IMR-90 (cell line): Measurements from ENCODE around the gene LIPG. TPM values are rescaled to one million over a fixed set of nuclear protein-coding genes. Genes with fewer than 3 reads are reported as not detected.

ENCODE experiments used
- ATAC-seq: fragments of 200-7000 bp; cut with Tn5 transposase; 2 replicates; pipeline ENCODE4 v1.9.1; 2020; ENCODE audit warnings: low read depth, mild to moderate bottlenecking, moderate library complexity
- BruUV-seq: library from RNA; stranded (reverse); fragments of 400-500 nt; replicated peaks from 2 replicates; lab custom pipeline; 2021; lab: Mats Ljungman, UMichigan
- CTCF ChIA-PET: fragments of 300-600 bp; formaldehyde crosslinking; extraction: SDS; loops from one replicate; lab custom pipeline; 2021; ENCODE audit warnings: antibody characterized with exemption; lab: Yijun Ruan, JAX
- POLR2A ChIA-PET: fragments of 300-600 bp; sonication (Branson Sonifier 250); formaldehyde crosslinking; loops from one replicate; lab custom pipeline; 2022; ENCODE audit warnings: antibody characterized with exemption; ENCODE audit not compliant: unreplicated experiment; lab: Charles Lee
- DNase-seq: peaks from one replicate; pipeline ENCODE4 v3.0.0; 2013
- H2AFZ ChIP-seq: replicated peaks from 2 replicates; pipeline ENCODE3; 2013; ENCODE audit warnings: low read length, mild to moderate bottlenecking; ENCODE audit not compliant: poor library complexity
- H2AK5ac ChIP-seq: 2 replicates; pipeline ENCODE4 v1.6.1; 2013; ENCODE audit warnings: low read depth, low read length, inconsistent platforms
- H2AK9ac ChIP-seq: replicated peaks from 2 replicates; pipeline ENCODE3; 2013; ENCODE audit warnings: mild to moderate bottlenecking, low read depth, low read length, moderate library complexity; ENCODE audit not compliant: poor library complexity
- H2BK120ac ChIP-seq: 2 replicates; pipeline ENCODE4 v1.6.1; 2013; ENCODE audit warnings: low read depth, low read length, inconsistent platforms
- H2BK15ac ChIP-seq: 3 replicates; pipeline ENCODE4 v1.6.1; 2013; ENCODE audit warnings: low read depth, low read length, inconsistent platforms
- H2BK20ac ChIP-seq: 2 replicates; pipeline ENCODE4 v1.6.1; 2013; ENCODE audit warnings: low read depth, mild to moderate bottlenecking, inconsistent platforms, low read length, moderate library complexity
- H2BK5ac ChIP-seq: 2 replicates; pipeline ENCODE4 v1.6.1; 2013; ENCODE audit warnings: mild to moderate bottlenecking, low read depth, low read length, inconsistent platforms; ENCODE audit not compliant: poor library complexity, severe bottlenecking
- H3K14ac ChIP-seq: replicated peaks from 2 replicates; pipeline ENCODE4 v1.6.1; 2013; ENCODE audit warnings: low read depth, low read length, inconsistent platforms
- H3K18ac ChIP-seq: 2 replicates; pipeline ENCODE4 v1.6.1; 2013; ENCODE audit warnings: low read depth, low read length, control low read depth
- H3K23ac ChIP-seq: 2 replicates; pipeline ENCODE4 v1.6.1; 2013; ENCODE audit warnings: low read depth, low read length, inconsistent platforms
- H3K27ac ChIP-seq: 2 replicates; pipeline ENCODE4 v1.5.1; 2013; ENCODE audit warnings: mild to moderate bottlenecking, control low read depth, low read length; ENCODE audit not compliant: insufficient read depth
- H3K27me3 ChIP-seq: 2 replicates; pipeline ENCODE4 v1.6.1; 2013; ENCODE audit warnings: low read length; ENCODE audit not compliant: control insufficient read depth, insufficient read depth
- H3K36me3 ChIP-seq: 2 replicates; pipeline ENCODE4 v1.6.1; 2013; ENCODE audit warnings: low read length, mixed read lengths; ENCODE audit not compliant: control insufficient read depth, insufficient read depth
- H3K4ac ChIP-seq: 2 replicates; pipeline ENCODE4 v1.6.1; 2013; ENCODE audit warnings: low read depth, low read length, inconsistent platforms
- H3K4me1 ChIP-seq: 2 replicates; pipeline ENCODE4 v1.6.1; 2013; ENCODE audit warnings: low read length, mixed read lengths; ENCODE audit not compliant: control insufficient read depth, insufficient read depth
- H3K4me2 ChIP-seq: 2 replicates; pipeline ENCODE4 v1.6.1; 2013; ENCODE audit warnings: low read depth, mild to moderate bottlenecking, control low read depth, low read length, moderate library complexity
- H3K4me3 ChIP-seq: 2 replicates; pipeline ENCODE4 v1.5.1; 2013; ENCODE audit warnings: low read depth, mild to moderate bottlenecking, control low read depth, low read length, moderate library complexity; ENCODE audit not compliant: insufficient read depth
- H3K56ac ChIP-seq: 2 replicates; pipeline ENCODE4 v1.6.1; 2013; ENCODE audit warnings: low read length, inconsistent platforms; ENCODE audit not compliant: insufficient read depth; ENCODE audit errors: extremely low read depth
- H3K79me1 ChIP-seq, 2 experiments: 2 replicates each; pipeline ENCODE4 v1.6.1; 2013; ENCODE audit warnings: low read length in 2 of 2, inconsistent platforms in 1 of 2, low read depth in 1 of 2
- H3K9ac ChIP-seq: 2 replicates; pipeline ENCODE4 v1.6.1; 2013; ENCODE audit warnings: low read depth, low read length, control low read depth
- H3K9me1 ChIP-seq: 2 replicates; pipeline ENCODE4 v1.6.1; 2013; ENCODE audit warnings: low read length, inconsistent platforms; ENCODE audit not compliant: insufficient read depth
- H3K9me3 ChIP-seq: 2 replicates; pipeline ENCODE4 v1.6.1; 2013; ENCODE audit warnings: low read length; ENCODE audit not compliant: control insufficient read depth, insufficient read depth
- H4K20me1 ChIP-seq: 2 replicates; pipeline ENCODE4 v1.6.1; 2013; ENCODE audit warnings: low read length, inconsistent platforms; ENCODE audit not compliant: insufficient read depth
- H4K5ac ChIP-seq: 2 replicates; pipeline ENCODE4 v1.6.1; 2013; ENCODE audit warnings: mild to moderate bottlenecking, low read depth, low read length, control low read depth
- H4K8ac ChIP-seq, 2 experiments: 2 replicates each; pipeline ENCODE4 v1.6.1; 2013; ENCODE audit warnings: low read depth in 2 of 2, low read length in 2 of 2, control low read depth in 1 of 2, inconsistent platforms in 1 of 2
- H4K91ac ChIP-seq: 2 replicates; pipeline ENCODE4 v1.6.1; 2013; ENCODE audit warnings: low read depth, low read length, inconsistent platforms; ENCODE audit not compliant: insufficient read depth
- BHLHE40 ChIP-seq: fragments of 150-350 bp; IDR thresholded peaks from 2 replicates; pipeline ENCODE4 v1.6.1; 2016; ENCODE audit warnings: mild to moderate bottlenecking, low read depth, low read length
- CEBPB ChIP-seq: IDR thresholded peaks from 2 replicates; pipeline ENCODE4 v1.6.1; 2012; ENCODE audit warnings: low read depth, low read length, improper control_type of control experiment
- CHD1 ChIP-seq: IDR thresholded peaks from 2 replicates; pipeline ENCODE4 v1.6.1; 2012; ENCODE audit warnings: low read depth, low read length, improper control_type of control experiment
- FOS ChIP-seq: fragments of 150-350 bp; IDR thresholded peaks from 2 replicates; pipeline ENCODE4 v1.6.1; 2016; ENCODE audit warnings: low read depth, low read length
- MAFK ChIP-seq: IDR thresholded peaks from 2 replicates; pipeline ENCODE4 v1.6.1; 2012; ENCODE audit warnings: low read depth, low read length, improper control_type of control experiment
- MAZ ChIP-seq: IDR thresholded peaks from 2 replicates; pipeline ENCODE4 v1.6.1; 2012; ENCODE audit warnings: low read depth, mild to moderate bottlenecking, low read length, improper control_type of control experiment, moderate library complexity, borderline replicate concordance
- MXI1 ChIP-seq: IDR thresholded peaks from 2 replicates; pipeline ENCODE4 v1.6.1; 2012; ENCODE audit warnings: low read depth, mild to moderate bottlenecking, low read length, moderate library complexity, borderline replicate concordance
- NFE2L2 ChIP-seq: fragments of 150-350 bp; IDR thresholded peaks from 2 replicates; pipeline ENCODE4 v1.6.1; 2016; ENCODE audit warnings: low read depth, mild to moderate bottlenecking, low read length
- POLR2A ChIP-seq: IDR thresholded peaks from 2 replicates; pipeline ENCODE4 v1.6.1; 2012; ENCODE audit warnings: mild to moderate bottlenecking, low read depth, low read length
- RAD21 ChIP-seq: IDR thresholded peaks from 2 replicates; pipeline ENCODE4 v1.6.1; 2012; ENCODE audit warnings: low read length, improper control_type of control experiment
- RCOR1 ChIP-seq: IDR thresholded peaks from 2 replicates; pipeline ENCODE4 v1.6.1; 2012; ENCODE audit warnings: mild to moderate bottlenecking, low read length, improper control_type of control experiment; ENCODE audit not compliant: insufficient replicate concordance
- SMC3 ChIP-seq: fragments of 150-350 bp; IDR thresholded peaks from 2 replicates; pipeline ENCODE4 v1.6.1; 2016; ENCODE audit warnings: low read depth, mild to moderate bottlenecking, antibody characterized with exemption, low read length, moderate library complexity
- WGBS, 2 experiments: methylation state at CpG; one replicate each; pipeline versions ENCODE4 v1.1.5 to v1.1.7; 2013; ENCODE audit warnings: missing lambda C conversion rate in 2 of 2; ENCODE audit not compliant: insufficient read length in 1 of 2; ENCODE audit errors: extremely low coverage in 2 of 2; 5-methylcytosine and 5-hydroxymethylcytosine counted together
- dilution Hi-C: fragments of 300-500 bp; cut with HindIII; formaldehyde crosslinking; loops from one replicate; pipeline ENCODE4 v1.14.3; 2018; ENCODE audit warnings: low sequenced_read_pairs; ENCODE audit not compliant: unreplicated experiment
- in situ Hi-C: fragments of 300-500 bp; cut with MboI; formaldehyde crosslinking; loops from 3 replicates; pipeline ENCODE4 v1.14.3; 2019; ENCODE audit warnings: low sequenced_read_pairs, inconsistent platforms, mixed read lengths
- intact Hi-C: fragments of 100-400 bp; cut with micrococcal nuclease; formaldehyde crosslinking; loops from 2 replicates; pipeline ENCODE4 v1.10.0; 2022
- polyA plus RNA-seq, 3 experiments: library from polyadenylated mRNA; depleted of rRNA; stranded (reverse); fragments of >200 nt; gene quantifications; 2 replicates each; pipeline ENCODE4 v1.2.3, GENCODE V29; 2012; ENCODE audit warnings: low replicate concordance in 1 of 3
- total RNA-seq: library from RNA; depleted of rRNA; stranded (reverse); fragments of >200 nt; gene quantifications from 2 replicates; pipeline ENCODE4 v1.2.3, GENCODE V29; 2012
- TF ChIP-seq, protein P1 (sequence below): fragments of 150-350 bp; IDR thresholded peaks from 2 replicates; pipeline ENCODE4 v1.6.1; 2016; ENCODE audit warnings: low read depth, mild to moderate bottlenecking, low read length, moderate library complexity, borderline replicate concordance
- TF ChIP-seq, protein P2 (sequence below): conservative IDR thresholded peaks from 2 replicates; pipeline ENCODE4 v1.5.1; 2012; ENCODE audit warnings: mild to moderate bottlenecking, low read depth, low read length, improper control_type of control experiment

The LIPG gene
- total and polyA plus RNA-seq, 2 of the 4 experiments (the other 2 are of a cell fraction) = under 0.01 to 0.14 TPM

DNA sequence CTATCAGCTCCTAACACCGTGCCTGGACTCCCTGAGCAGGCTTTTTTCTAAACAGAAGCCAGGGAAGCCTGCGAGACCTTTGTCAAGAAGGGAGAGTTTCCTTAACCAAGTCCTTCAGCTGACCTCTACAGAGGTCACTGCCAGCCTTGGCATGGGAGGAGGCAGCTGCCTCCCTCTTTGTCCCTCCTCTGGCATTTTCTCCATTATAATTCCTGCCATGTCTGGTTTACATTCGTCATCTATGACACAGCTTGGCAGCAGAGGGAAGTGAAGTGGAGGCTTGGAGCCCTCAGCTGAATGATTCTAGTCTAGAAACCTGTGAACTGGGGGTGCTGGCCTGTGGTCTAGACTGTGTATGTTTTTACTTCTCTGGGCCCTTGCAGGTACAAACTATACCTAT, 22.5 kb downstream of the LIPG start:
- Histone ChIP-seq H3K27ac (no peak overlapping the region), H3K36me3 (no peaks in the 10 kb centered on the region)
- POLR2A ChIA-PET = no interaction called here

More for the DNA sequence above, 22.5 kb downstream of the LIPG start:
- Histone ChIP-seq H3K9me1 (no peaks in the 10 kb centered on the region), H3K4me3 (no peak overlapping the region), H2AK9ac (no peak overlapping the region), H3K9me3 (no peaks in the 10 kb centered on the region), H2AFZ (no peak overlapping the region), H3K79me1 (no peaks in the 10 kb centered on the region), H4K8ac (no peak overlapping the region), H3K4me2 (no peak overlapping the region), H4K91ac (no peak overlapping the region), H3K14ac (no peak overlapping the region), H4K20me1 (no peaks in the 10 kb centered on the region), H2BK120ac (no peak overlapping the region), H3K56ac (no peak overlapping the region), H3K4me1 (no peaks in the 10 kb centered on the region), H4K5ac (no peak overlapping the region), H2BK15ac (no peak overlapping the region), H3K18ac (no peak overlapping the region), H2BK20ac (no peak overlapping the region), H2AK5ac (no peak overlapping the region), H2BK5ac (no peak overlapping the region), H3K4ac (no peak overlapping the region), H3K9ac (no peak overlapping the region), H3K23ac (no peak overlapping the region), H3K27me3 (peaks cover 37% of the 10 kb centered on the region)
- in situ Hi-C loops (no loop called here), intact Hi-C loops (no loop called here), dilution Hi-C loops (no loop called here)
- ATAC-seq = no peak
- DNase-seq = no peak
- no TSS peak for BruUV-seq
- CTCF ChIA-PET = no interaction called here
- TF ChIP-seq POLR2A (no peak), NFE2L2 (no peak), MAZ (no peak), RCOR1 (no peak), BHLHE40 (no peak), RAD21 (no peak), MXI1 (no peak), CHD1 (no peak), SMC3 (no peak), CEBPB (no peak), FOS (no peak), MAFK (no peak)
- TF ChIP-seq, protein P1, sequence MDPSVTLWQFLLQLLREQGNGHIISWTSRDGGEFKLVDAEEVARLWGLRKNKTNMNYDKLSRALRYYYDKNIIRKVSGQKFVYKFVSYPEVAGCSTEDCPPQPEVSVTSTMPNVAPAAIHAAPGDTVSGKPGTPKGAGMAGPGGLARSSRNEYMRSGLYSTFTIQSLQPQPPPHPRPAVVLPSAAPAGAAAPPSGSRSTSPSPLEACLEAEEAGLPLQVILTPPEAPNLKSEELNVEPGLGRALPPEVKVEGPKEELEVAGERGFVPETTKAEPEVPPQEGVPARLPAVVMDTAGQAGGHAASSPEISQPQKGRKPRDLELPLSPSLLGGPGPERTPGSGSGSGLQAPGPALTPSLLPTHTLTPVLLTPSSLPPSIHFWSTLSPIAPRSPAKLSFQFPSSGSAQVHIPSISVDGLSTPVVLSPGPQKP = no peak
- TF ChIP-seq, protein P2, sequence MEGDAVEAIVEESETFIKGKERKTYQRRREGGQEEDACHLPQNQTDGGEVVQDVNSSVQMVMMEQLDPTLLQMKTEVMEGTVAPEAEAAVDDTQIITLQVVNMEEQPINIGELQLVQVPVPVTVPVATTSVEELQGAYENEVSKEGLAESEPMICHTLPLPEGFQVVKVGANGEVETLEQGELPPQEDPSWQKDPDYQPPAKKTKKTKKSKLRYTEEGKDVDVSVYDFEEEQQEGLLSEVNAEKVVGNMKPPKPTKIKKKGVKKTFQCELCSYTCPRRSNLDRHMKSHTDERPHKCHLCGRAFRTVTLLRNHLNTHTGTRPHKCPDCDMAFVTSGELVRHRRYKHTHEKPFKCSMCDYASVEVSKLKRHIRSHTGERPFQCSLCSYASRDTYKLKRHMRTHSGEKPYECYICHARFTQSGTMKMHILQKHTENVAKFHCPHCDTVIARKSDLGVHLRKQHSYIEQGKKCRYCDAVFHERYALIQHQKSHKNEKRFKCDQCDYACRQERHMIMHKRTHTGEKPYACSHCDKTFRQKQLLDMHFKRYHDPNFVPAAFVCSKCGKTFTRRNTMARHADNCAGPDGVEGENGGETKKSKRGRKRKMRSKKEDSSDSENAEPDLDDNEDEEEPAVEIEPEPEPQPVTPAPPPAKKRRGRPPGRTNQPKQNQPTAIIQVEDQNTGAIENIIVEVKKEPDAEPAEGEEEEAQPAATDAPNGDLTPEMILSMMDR = no peak
- no CpG with 5 or more reads among the region's 3 CpGs for WGBS, 2 experiments
